ENCODE results near the gene DNMT1. TPM values are rescaled to one million over a fixed set of nuclear protein-coding genes. Genes with fewer than 3 reads are reported as not detected.

DNMT1 gene
- polyA plus RNA-seq, 1 donor (not counting 4 experiments of a cell fraction or from before 2014, with no cell fraction given) = 52.0 TPM

- FAIRE-seq (no peak), DNase-seq (ENCODE audit: low read depth, low spot score) (no peak)
- Histone ChIP-seq H3K9me3 (ENCODE audit: control insufficient read depth, low read depth, low read length) (no peaks in the 10 kb centered on the region), H3K4me3 (ENCODE audit: control insufficient read depth in 2 of 3, extremely low read depth in 1 of 3, insufficient read depth in 2 of 3, low read depth in 1 of 3, low read length in 3 of 3) (no peak overlapping the region), H3K9ac (ENCODE audit: control insufficient read depth, extremely low read depth, insufficient read depth, low read length) (no peak overlapping the region), H4K20me1 (ENCODE audit: control insufficient read depth, extremely low read depth, insufficient read depth, low read length) (peaks cover 2% of the 10 kb centered on the region), H3K27me3 (ENCODE audit: control insufficient read depth, extremely low read depth, insufficient read depth, low read length) (no peaks in the 10 kb centered on the region), H3K79me2 (ENCODE audit: control insufficient read depth, insufficient read depth, low read length) (no peaks in the 10 kb centered on the region), H3K4me2 (ENCODE audit: control insufficient read depth, extremely low read depth, insufficient read depth, low read depth, low read length) (no peak overlapping the region), H3K9me1 (ENCODE audit: control insufficient read depth, extremely low read depth, insufficient read depth, low read length) (no peaks in the 10 kb centered on the region), H3K36me3 (ENCODE audit: control insufficient read depth in 2 of 2, extremely low read depth in 1 of 2, insufficient read depth in 2 of 2, low read length in 2 of 2) (peaks cover 42 to 74% of the 10 kb centered on the region in 2 experiments), H3K27ac (ENCODE audit: control insufficient read depth, insufficient read depth, low read length) (no peak overlapping the region), H3K4me1 (ENCODE audit: control insufficient read depth, extremely low read depth, insufficient read depth, low read length) (no peaks in the 10 kb centered on the region), H2AFZ (ENCODE audit: control insufficient read depth, low read length) (no peak overlapping the region)
- TF ChIP-seq CTCF (optimal IDR thresholded peaks at IDR 0.05 in 1 of 3, IDR thresholded peaks at IDR 0.05 in 1 of 3, conservative IDR thresholded peaks at IDR 0.05 in 1 of 3; ENCODE audit: extremely low read depth in 1 of 3, insufficient read depth in 2 of 3, low read length in 3 of 3) (no peak), EZH2 (IDR thresholded peaks at IDR 0.05; ENCODE audit: low read length) (no peak)
- dilution Hi-C loops (cut with MboI; ENCODE audit: extremely low pct_ligation_motif_present, low sequenced_read_pairs) = no loop called here
These were observed 51.9 kb downstream of the DNMT1 start for GRCh38 chr19:10142701-10143375.

DNA sequence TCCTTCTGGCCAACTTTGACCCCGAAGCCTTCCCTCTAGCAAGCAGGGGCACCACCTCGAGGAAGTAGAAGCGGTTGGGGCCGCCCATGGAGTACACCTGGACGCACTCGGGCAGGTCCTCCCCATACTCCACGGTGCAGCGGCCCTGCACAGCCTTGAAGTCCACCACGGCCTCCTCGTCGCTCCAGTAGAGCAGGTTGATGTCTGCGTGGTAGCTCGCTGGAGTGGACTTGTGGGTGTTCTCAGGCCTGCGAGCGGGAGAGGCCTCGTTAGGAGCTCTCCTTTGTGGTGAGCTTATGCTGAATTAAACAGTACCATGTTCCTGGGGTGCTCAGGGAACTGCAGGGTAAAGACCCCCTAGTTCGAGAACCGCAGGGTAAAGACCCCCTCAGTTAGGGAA is 52.8 kb downstream of the DNMT1 start:
- Histone ChIP-seq H3K4me3 (ENCODE audit: control insufficient read depth in 2 of 3, extremely low read depth in 1 of 3, insufficient read depth in 2 of 3, low read depth in 1 of 3, low read length in 3 of 3) (no peak overlapping the region), H3K27ac (ENCODE audit: control insufficient read depth, insufficient read depth, low read length) (no peak overlapping the region), H3K9me3 (ENCODE audit: control insufficient read depth, low read depth, low read length) (no peaks in the 10 kb centered on the region), H3K9ac (ENCODE audit: control insufficient read depth, extremely low read depth, insufficient read depth, low read length) (no peak overlapping the region), H2AFZ (ENCODE audit: control insufficient read depth, low read length) (no peak overlapping the region), H3K36me3 (ENCODE audit: control insufficient read depth in 2 of 2, extremely low read depth in 1 of 2, insufficient read depth in 2 of 2, low read length in 2 of 2) (peaks cover 48 to 81% of the 10 kb centered on the region in 2 experiments), H4K20me1 (ENCODE audit: control insufficient read depth, extremely low read depth, insufficient read depth, low read length) (peaks cover 2% of the 10 kb centered on the region), H3K4me1 (ENCODE audit: control insufficient read depth, extremely low read depth, insufficient read depth, low read length) (no peaks in the 10 kb centered on the region), H3K4me2 (ENCODE audit: control insufficient read depth, extremely low read depth, insufficient read depth, low read depth, low read length) (no peak overlapping the region), H3K27me3 (ENCODE audit: control insufficient read depth, extremely low read depth, insufficient read depth, low read length) (no peaks in the 10 kb centered on the region), H3K79me2 (ENCODE audit: control insufficient read depth, insufficient read depth, low read length) (no peaks in the 10 kb centered on the region), H3K9me1 (ENCODE audit: control insufficient read depth, extremely low read depth, insufficient read depth, low read length) (no peaks in the 10 kb centered on the region)
- dilution Hi-C loops (cut with MboI; ENCODE audit: extremely low pct_ligation_motif_present, low sequenced_read_pairs) = no loop called here
- TF ChIP-seq EZH2 (IDR thresholded peaks at IDR 0.05; ENCODE audit: low read length) = no peak
- TF ChIP-seq CTCF (optimal IDR thresholded peaks at IDR 0.05 in 1 of 3, IDR thresholded peaks at IDR 0.05 in 1 of 3, conservative IDR thresholded peaks at IDR 0.05 in 1 of 3; ENCODE audit: extremely low read depth in 1 of 3, insufficient read depth in 2 of 3, low read length in 3 of 3) = no peak
- FAIRE-seq = no peak
- no peak for DNase-seq (ENCODE audit: low read depth, low spot score)
